Activated CD8-positive, alpha-beta memory T cell treated with anti-CD3 and anti-CD28 coated beads for 4 hours (primary cell): ENCODE results near the gene EIF3B.
"Not testable (repeated sequence)": the region's sequence is repeated elsewhere in the genome, so short reads cannot be mapped to it uniquely, and the experiment has no call there.

Experiments
- DNase-seq, 2 donors: peaks; one replicate each; pipeline ENCODE4 v3.0.0-alpha.2; 2020; ENCODE audit warnings: low read depth in 2 of 2

EIF3B gene

GRCh38 chr7:2376351-2377154 lies 21.9 kb downstream of the EIF3B start:
- DNase-seq, result no peak

DNA sequence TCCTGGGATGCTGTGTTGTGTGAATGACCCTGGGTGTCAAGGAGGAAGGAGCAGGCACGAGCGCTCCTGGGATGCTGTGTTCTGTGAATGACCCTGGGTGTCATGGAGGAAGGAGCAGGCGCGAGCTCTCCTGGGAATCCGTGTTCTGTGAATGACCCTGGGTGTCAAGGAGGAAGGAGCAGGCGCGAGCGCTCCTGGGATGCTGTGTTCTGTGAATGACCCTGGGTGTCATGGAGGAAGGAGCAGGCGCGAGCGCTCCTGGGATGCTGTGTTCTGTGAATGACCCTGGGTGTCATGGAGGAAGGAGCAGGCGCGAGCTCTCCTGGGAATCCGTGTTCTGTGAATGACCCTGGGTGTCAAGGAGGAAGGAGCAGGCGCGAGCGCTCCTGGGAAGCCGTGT lies 22.9 kb downstream of the EIF3B start:
- DNase-seq, result not testable (repeated sequence)

GRCh38 chr7:2378125-2378524 lies 23.5 kb downstream of the EIF3B start:
- not testable (repeated sequence) for DNase-seq

- no peak for DNase-seq
Observed at GRCh38 chr7:2379161-2379560, 24.5 kb downstream of the EIF3B start.

DNA sequence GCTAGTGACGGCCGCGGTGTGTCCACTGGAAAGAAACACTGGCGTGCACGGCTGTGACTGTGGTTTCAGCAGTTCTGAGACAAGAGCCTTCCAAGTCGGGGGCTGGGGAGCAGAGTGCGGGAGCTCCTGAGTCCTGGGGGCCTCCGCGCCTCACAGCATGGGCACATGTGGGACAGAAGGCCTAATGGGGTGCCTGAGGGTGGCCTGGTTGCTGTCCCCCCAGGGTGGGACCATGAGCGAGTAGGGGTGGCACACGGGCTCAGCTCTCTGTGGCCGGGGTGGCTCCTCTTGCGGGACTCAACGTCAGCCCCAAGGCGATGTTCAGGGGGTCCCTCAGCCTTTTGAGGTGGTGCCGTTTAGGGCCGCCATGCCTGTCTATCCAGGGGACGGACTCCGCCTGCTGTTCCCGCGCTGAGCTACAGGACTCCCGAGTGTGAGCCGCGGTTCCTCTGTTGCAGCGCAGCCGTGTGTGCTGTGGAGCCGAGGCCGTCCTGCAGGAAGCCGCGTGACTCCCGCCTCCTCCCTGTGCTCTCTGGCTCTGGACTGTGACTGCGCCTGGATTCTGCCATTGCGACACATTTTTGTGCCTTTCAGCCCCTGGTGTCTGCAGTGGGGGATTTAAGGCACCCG lies 25.3 kb downstream of the EIF3B start:
- DNase-seq, result no peak

- DNase-seq, result no peak
Observed at GRCh38 chr7:2380461-2380860, 25.8 kb downstream of the EIF3B start.

- no peak for DNase-seq
Observed at GRCh38 chr7:2381227-2381626, 26.6 kb downstream of the EIF3B start.

DNA sequence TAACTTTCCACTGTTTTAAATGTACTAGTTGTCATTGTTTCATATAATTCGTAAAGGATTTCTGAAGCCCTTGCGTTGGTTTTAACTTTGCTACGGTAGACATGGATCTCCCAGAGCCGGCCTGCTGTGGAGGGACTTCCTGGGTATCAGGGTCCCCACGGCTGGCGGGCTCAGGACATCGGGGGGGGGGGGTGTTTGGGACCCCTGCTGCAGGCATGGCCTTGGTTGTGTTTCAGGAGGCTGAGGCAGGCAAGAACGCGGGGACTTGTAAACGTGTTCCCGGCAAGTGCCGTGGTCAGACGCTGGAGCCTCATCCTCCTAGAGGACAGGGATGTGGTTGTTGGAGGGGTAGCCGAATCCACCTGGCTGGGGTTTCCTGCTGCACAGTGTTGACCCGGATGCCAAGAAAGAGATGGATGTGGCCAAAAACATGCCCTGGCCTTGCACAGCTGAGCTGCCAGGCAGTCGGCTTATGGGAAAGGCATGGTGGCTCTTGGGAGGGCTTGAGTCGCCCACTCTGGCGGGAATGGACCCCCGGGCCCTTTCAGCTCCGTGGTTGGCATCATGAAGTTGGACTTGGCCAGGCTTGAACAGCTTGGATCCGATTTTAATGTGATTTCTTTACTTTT lies 27.4 kb downstream of the EIF3B start:
- no peak for DNase-seq

- no peak for DNase-seq
Observed at GRCh38 chr7:2383543-2384274, 29.1 kb downstream of the EIF3B start.

DNA sequence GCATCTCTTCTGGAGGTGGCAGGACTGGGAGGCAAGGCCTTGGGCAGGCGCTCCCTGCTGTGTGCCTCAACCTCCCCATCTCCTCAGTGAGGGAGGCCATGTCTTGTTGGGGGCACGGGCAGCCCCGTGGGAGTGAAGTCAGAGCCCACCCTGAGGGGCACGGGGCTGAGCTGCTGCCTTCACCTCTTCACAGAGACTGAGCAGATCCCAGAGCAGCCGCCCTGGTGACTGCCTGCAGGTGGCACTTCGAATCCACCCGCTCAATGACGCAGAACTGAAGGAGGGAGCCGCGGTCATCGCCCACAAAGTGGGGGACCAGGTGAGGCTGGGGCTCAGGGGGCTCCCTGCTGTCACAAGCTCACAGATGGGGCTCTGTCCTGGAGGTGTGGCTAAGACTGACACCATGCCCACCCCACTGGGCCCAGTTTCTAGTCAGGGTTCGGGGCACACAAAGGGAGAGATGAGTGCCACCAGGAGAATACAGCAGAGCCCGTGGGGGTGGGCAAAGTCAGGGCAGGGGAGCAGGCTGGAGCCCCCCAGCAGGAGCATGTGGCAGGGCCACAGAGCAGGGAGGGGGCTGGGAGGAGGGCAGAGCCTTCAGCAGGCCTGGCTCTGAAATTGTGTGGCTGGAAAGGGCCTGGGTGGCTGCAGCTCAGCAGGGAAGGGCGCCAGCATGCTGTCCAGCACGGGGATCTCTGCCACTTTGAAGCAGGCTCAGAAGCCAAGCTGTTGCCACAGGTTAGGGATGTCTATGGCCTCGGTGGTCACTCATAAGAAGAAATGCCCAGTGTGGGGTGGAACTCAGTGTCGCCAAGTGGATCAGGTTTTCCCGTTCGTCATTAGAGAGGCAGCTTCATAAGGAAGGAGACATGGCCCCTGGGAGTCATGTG lies 30.0 kb downstream of the EIF3B start:
- DNase-seq, result no peak

DNA sequence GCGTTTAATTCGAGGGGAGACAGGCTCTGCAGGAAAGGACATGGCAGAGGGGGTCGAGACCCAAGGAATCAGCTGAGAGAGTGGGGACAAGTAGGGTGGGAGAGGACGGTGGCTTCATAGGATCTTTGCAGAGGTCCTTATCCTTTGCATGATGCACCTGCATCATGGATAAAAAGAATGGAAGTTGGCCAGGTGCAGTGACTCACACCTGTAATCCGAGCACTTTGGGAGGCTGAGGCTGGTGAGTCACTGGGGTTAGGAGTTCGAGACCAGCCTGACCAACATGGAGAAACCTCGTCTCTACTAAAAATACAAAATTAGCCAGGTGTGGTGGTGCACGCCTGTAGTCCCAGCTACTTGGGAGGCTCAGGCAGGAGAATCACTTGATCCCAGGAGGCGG lies 31.5 kb downstream of the EIF3B start:
- DNase-seq, result not testable (repeated sequence)

DNA sequence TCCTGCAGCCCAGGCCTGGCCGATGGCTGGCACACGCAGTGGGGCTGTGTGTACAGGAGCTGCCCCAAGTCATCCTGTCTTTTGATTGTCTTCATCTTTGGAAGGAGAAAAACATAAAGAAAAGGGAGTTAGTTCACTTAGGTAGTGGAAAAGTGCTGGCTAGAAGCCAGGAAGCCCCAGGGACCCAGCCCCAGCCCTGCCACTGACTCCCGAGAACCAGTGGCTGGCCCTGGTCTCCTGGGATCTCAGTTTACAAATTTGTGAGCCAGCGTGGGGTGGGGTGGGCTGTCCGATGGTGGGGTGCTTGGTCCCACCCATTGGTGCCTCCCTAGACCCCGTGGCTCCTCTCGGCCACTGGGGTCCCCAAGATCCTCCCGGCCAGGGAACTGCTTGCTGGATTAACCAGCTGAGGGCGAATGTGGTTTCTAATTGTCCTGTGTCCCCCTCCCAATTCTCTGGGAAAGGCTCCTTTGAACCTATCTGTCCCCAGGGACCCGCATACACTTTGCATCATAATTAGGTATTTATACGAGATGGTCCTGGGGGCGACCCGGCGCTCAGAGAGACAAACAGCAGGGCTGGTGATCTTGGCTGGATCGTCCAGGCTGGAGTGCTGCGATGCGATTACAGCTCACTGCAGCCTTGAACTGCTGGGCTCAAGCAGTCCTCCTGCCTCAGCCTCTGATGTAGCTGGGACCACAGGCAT lies 32.5 kb downstream of the EIF3B start:
- DNase-seq, result no peak

DNA sequence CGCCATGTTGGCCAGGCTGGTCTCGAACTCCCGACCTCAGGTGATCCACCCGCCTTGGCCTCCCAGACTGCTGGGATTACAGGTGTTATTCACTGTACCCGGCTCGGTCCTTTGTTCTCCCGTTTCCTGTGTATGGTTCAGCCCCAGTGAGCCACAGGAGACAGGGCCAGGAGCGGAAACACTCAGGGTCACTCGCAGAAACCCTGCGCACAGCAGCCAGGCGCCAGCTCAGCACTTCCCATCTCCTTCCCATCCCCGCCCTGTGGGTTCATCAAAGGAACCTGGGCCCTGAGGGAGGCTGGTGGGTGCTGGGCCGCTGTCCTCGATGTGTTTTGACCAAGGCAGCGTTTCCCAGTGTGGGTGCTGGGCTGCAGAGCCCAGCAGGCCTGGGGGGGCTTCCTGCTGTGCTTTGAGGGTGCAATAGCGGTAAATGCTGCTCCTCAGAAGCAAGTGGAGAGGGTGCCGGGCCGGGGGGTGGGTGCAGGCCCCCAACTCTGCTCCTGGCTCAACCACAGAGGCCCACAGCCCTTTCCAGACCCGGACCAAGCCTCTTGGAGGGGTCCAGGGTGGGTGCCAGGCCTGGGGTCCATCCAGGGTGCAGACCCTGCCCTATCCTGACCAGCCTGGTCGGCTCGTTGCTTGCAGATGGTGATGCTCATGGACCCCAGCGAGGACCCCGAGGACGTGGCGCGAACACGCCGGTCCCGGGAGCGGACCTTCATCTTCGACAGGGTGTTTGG lies 33.4 kb downstream of the EIF3B start:
- DNase-seq, result no peak

DNA sequence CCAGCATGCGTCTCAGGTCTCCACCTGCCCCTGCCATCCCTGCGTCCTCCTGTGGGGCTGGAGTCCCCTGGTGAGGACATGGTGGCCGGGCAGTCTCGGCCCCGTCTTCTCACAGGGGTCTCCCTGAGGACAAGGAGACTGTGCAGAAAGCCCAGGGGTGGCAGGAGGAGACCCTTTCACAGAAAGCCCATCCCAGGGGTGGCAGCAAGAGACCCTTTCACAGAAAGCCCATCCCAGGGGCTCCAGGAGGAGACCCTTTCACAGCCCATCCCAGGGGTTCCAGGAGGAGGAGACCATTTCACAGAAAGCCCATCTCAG lies 34.0 kb downstream of the EIF3B start:
- no peak for DNase-seq

- DNase-seq, result not testable (repeated sequence)
Observed at GRCh38 chr7:2390020-2390816, 35.6 kb downstream of the EIF3B start.

DNA sequence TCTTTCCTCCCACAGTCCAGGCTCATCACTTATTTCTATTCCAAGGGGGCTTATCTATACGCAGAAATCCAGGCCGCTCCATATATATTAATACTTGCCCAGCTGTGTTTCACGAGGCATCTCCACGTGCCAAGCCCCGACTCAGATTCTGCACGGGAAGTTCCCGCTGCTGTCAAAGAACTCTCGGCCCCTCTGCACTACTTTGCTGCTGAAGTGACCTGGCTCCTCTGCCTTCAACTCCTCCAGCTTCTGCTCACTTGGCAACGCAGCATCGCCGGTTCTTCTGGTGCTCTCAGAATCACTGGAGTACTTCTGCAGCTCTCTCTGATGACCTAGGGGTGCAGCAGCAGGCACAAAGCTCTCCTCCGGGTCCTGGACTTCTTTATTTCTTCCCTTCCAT lies 39.1 kb downstream of the EIF3B start:
- DNase-seq, result no peak

GRCh38 chr7:2394566-2395082 lies 40.0 kb downstream of the EIF3B start:
- no peak for DNase-seq

DNA sequence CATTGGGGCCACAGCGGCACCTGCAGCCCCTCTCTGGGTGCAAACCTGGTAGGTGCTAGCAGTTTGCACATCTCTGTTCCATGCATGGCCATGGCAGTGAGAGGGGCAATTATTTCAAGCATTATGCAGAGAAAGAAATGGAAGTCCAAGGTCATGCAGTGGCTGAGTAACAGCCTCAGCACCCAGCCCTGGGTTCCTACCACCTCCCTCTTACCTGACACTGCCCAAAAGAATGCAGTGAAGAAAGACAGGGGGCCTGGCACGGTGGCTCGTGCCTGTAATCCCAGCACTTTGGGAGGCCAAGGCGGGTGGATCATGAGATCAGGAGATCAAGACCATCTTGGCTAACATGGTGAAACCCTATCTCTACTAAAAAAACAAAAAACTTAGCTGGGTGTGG lies 43.9 kb downstream of the EIF3B start:
- DNase-seq, result no peak
